HG02885 (cell line): ENCODE results near the gene CCDC89.
A peak's percentile ranks its signal among the peaks of the same experiment; 100 is the strongest.
"Not testable (repeated sequence)": the region's sequence is repeated elsewhere in the genome, so short reads cannot be mapped to it uniquely, and the experiment has no call there.

Experiments used
- ATAC-seq: cut with Tn5 transposase; IDR thresholded peaks from one replicate; pipeline ENCODE4 v1.9.1; 2021; ENCODE audit warnings: mild to moderate bottlenecking; ENCODE audit not compliant: unreplicated experiment, poor library complexity

CCDC89 gene

DNA sequence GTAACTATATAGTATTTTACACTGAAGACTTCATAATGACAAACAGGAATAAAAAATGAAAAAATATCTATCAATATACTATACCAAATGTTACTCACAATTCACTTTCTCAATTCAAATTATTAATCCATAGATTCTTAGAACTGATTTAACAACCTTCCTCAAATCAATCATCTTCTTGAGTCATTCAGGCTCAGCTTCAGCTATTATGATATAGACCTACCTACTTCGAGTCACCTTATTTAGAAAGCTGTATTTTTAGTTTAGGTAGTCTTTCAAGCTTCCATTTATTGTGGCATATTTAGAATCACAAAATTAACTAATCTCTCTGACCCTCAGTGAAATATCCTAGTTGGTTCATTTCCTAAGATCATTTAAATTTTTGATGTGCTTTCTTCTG is 29.2 kb downstream of the CCDC89 start:
- no peak for ATAC-seq

DNA sequence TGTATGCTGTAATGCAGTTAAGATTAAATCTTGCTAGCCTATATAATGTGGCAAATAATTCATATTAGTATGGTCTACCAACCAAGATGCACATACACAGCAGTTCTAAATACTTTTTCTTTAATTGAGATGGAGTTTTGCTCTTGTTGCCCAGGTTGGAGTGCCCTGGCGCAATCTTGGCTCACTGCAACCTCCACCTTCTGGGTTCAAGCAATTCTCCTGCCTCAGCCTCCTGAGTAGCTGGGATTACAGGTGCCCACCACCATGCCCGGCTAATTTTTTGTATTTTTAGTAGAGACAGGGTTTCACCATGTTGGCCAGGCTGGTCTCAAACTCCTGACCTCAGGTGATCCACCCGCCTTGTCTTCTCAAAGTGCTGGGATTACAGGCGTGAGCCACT is 31.7 kb downstream of the CCDC89 start:
- ATAC-seq, result not testable (repeated sequence)

DNA sequence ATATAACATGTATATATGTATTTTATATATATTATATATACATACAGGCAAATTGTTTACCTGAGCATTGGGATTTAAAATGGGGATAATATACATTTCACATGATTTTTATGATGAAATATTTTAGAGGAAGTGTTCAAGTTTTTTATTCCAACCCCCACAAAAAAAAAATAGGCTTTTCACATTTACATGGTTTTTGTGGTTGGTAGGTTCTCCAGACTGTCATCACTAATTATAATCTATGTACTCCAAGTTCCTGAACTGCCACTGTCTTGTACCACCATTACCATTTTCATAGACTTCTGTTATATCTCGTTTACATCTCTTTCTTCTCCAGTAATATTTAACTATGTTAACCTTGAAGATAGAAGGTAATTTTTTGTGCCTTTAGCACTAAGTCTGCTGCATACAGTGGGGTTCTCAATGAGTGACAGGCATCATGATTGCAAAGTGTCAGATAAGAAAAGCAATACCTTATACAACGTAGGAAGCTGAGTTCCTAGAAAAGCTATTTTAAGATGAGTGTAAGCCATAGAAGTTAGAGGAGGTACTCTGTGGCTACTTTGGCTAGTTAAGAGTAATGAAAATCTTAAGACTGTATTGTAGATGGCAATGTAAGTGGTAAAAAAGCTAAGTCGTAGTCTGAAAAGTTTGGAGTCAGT is 33.1 kb downstream of the CCDC89 start:
- no peak for ATAC-seq

DNA sequence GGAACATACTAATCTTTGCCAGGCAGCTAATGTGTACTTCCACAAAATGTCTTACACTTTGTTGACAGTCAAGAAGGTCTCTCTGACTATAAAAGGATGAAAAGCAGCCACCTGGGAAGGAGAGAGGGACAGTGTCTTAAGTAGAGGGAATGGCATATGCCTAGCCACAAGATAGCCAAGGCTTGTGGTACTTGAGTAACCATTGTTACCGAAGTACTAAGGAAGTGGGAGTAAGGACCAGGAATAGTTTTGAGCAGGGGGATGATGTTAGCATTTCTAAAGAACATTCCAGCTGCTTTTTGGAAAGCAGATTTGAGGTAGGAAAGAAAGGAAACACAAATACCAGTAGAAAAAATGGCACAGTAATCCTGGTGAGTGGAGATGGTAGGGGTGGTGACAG is 34.9 kb downstream of the CCDC89 start:
- ATAC-seq, result no peak

DNA sequence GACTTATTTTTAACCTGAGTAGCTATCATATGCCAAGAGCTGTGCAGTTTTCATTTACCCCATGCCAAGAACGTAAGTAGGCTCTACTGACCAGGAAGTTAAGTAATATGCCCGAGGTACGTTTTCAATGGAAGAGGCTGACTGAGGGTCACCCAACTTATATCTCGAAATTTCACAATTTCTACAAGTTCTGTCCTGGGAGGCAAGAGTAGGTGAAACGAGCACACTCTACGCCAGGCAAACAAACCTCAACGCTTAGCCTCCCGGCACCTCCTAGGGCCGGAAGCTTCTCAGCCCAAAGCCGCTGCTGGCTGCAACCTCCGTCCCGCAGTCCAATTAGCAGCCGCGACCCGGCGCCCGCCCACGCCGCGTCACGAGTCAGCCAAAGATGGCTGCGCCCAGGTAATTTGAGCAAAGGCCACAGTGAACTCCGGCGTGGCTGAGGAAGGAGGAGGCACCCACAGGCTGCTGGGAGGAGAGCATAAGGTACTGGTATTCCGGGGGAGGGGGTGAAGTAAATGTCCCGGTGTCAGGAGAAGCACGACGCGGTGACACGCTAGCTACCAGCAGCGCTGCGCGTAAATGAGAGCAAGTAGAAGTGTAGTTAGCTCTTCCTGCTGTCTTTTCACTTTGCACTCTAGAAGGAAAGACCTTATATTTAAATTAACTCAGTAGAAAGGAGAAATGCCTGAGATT is 38.2 kb downstream of the CCDC89 start, which contains the start of gene TMEM126A:
Gene TMEM126A, plus strand, starts transcription at position 364 of the 696 bp plus-strand sequence. CDS start 2,289 bp downstream, outside the sequence.
- peak; percentile 99 for ATAC-seq

DNA sequence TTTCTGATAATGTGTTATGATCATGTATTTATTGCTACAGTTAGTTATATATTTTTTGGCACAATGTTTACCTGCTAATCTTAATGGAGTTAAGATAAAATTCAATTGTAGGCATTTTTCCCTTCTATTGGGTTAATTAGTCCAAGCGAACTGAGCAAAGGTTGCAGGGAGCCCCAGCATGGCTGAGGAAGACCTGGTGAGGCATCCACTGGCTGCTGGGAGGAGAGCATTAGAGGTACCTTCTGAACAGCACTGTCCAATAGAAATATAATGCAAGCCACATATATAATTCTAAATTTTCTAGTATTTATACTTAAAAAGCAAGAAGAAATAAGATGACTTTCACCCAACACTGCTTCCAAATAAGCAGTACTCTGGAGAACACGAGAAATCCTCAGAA is 38.9 kb downstream of the CCDC89 start:
- ATAC-seq, result no peak

DNA sequence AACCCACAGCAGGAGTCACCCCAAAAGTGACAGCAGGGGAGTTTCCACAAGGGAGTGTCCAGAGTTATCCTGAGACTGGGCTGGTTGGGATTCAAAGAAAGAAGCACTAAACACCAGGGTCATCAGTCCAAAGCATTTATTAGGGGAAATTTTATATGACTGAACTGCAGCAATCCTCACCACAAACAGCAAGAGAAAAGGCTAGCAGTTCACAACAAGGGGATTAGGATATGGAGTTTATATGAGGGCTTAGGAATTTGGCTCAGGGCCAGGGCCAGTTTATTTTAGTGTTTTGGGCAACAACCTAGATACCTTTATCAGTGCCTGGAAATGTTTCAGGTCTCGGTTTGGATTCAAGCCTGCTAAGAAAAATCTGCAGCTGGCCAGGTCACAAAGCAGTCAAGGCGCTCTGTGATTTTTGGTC is 42.8 kb downstream of the CCDC89 start:
- no peak for ATAC-seq

DNA sequence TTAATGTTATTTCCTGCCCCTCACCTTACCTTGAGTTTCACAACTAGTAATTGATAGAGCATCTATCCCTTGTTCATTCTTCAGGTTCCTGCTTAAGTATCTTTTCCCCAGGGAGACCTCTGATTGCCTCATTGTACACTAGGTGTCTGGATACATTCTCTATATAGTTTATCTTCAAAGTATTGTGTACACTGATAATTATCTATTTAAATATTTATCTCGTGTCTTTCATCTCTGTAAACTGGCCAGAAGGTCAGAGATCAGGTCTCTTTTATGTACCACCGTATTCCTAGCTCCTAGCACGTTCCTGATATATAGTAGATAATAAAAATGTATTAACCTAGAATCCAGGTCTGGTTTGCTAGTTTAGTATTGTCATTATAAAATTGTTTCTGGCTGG is 51.2 kb downstream of the CCDC89 start:
- ATAC-seq, result no peak
